Colonic mucosa (tissue), 4 donors: ENCODE results near the gene GNAI3. TPM values are rescaled to one million over a fixed set of nuclear protein-coding genes. Genes with fewer than 3 reads are reported as not detected.

ENCODE experiments used
- DNase-seq: peaks from one replicate; pipeline ENCODE4 v3.0.0-alpha.2; 2020
- H3K27ac ChIP-seq: fragments of 200-600 bp; one replicate; pipeline ENCODE4 v1.8.0; 2021
- H3K27me3 ChIP-seq: fragments of 200-600 bp; one replicate; pipeline ENCODE4 v1.8.0; 2021
- H3K36me3 ChIP-seq: fragments of 200-600 bp; one replicate; pipeline ENCODE4 v1.8.0; 2021
- H3K4me1 ChIP-seq: fragments of 200-600 bp; one replicate; pipeline ENCODE4 v1.8.0; 2021; ENCODE audit warnings: mild to moderate bottlenecking
- H3K4me3 ChIP-seq: fragments of 200-600 bp; one replicate; pipeline ENCODE4 v1.8.0; 2021
- H3K9ac ChIP-seq, 2 donors: one replicate each; pipeline ENCODE4 v1.7.0; 2013; ENCODE audit warnings: control low read depth in 2 of 2, low read depth in 2 of 2, low read length in 2 of 2
- H3K9me3 ChIP-seq: fragments of 200-600 bp; one replicate; pipeline ENCODE4 v1.8.0; 2021
- CTCF ChIP-seq: fragments of 200-600 bp; IDR thresholded peaks from one replicate; pipeline ENCODE4 v1.8.0; 2022; ENCODE audit warnings: antibody characterized with exemption, mild to moderate bottlenecking
- intact Hi-C: fragments of 100-400 bp; cut with DNase I; formaldehyde crosslinking; loops from one replicate; pipeline ENCODE4 v1.14.1; 2022
- total RNA-seq, 2 donors: library from RNA; stranded (reverse); fragmentation: NEBNext Ultra II Directional in 1 of 2; extraction: Animal tissue kit (Norgen Biotek cat#: 25700) in 1 of 2; gene quantifications; one replicate each; pipeline ENCODE4 v1.2.1, GENCODE V29; 2021
- donor health status: healthy.
- donor health status: DM: no; HTN: no; CAD: no.
- donor health status: DM: no; HTN: no; CAD: no.

The GNAI3 gene
- total RNA-seq, 2 donors from 2014 or later = 7.7 to 8.9 TPM

- Histone ChIP-seq H3K9me3 (no peaks in the 10 kb centered on the region), H3K36me3 (no peaks in the 10 kb centered on the region), H3K27ac (no peak overlapping the region), H3K4me3 (no peak overlapping the region), H3K27me3 (no peaks in the 10 kb centered on the region), H3K4me1 (peaks cover 3% of the 10 kb centered on the region), H3K9ac (no peak overlapping the region)
- no peak for DNase-seq
- no peak for TF ChIP-seq CTCF
- intact Hi-C loops = no loop called here
Measured at GRCh38 chr1:109613361-109614147, 65.1 kb downstream of the GNAI3 start.

- no peak for TF ChIP-seq CTCF
Measured at GRCh38 chr1:109615879-109616278, 67.5 kb downstream of the GNAI3 start.

GRCh38 chr1:109616391-109616790 is 68.0 kb downstream of the GNAI3 start:
- no peak overlapping the region for H3K27ac ChIP-seq
- TF ChIP-seq CTCF = no peak
- H3K4me3 ChIP-seq = no peak overlapping the region
- intact Hi-C loops = no loop called here
- no peak for DNase-seq
- H3K4me1 ChIP-seq = peaks cover 12% of the 10 kb centered on the region
- H3K36me3 ChIP-seq = no peaks in the 10 kb centered on the region
- H3K9ac ChIP-seq = no peak overlapping the region
- H3K9me3 ChIP-seq = no peaks in the 10 kb centered on the region
- no peaks in the 10 kb centered on the region for H3K27me3 ChIP-seq

More at GRCh38 chr1:109615879-109616278, 67.5 kb downstream of the GNAI3 start:
- Histone ChIP-seq H3K4me1 (peaks cover 10% of the 10 kb centered on the region), H3K36me3 (no peaks in the 10 kb centered on the region), H3K9me3 (no peaks in the 10 kb centered on the region), H3K27ac (no peak overlapping the region), H3K9ac (no peak overlapping the region), H3K27me3 (no peaks in the 10 kb centered on the region), H3K4me3 (no peak overlapping the region)
- DNase-seq = peak; percentile 23
- intact Hi-C loops = no loop called here

GRCh38 chr1:109617291-109617801 is 68.9 kb downstream of the GNAI3 start:
- Histone ChIP-seq H3K4me3 (no peak overlapping the region), H3K27me3 (no peaks in the 10 kb centered on the region), H3K9me3 (no peaks in the 10 kb centered on the region), H3K4me1 (peaks cover 15% of the 10 kb centered on the region), H3K9ac (no peak overlapping the region), H3K36me3 (no peaks in the 10 kb centered on the region), H3K27ac (peak overlapping the region; percentile 29)
- TF ChIP-seq CTCF = no peak
- intact Hi-C loops = no loop called here
- DNase-seq = no peak

- H3K4me3 ChIP-seq = peak overlapping the region; percentile 70
- H3K27me3 ChIP-seq = no peaks in the 10 kb centered on the region
- H3K9me3 ChIP-seq = no peaks in the 10 kb centered on the region
- peaks cover 15% of the 10 kb centered on the region for H3K4me1 ChIP-seq
- peak; percentile 65 for DNase-seq
- intact Hi-C loops = no loop called here
- H3K27ac ChIP-seq = peak overlapping the region; percentile 83
- no peaks in the 10 kb centered on the region for H3K36me3 ChIP-seq
- peak overlapping the region; percentile 74 to 90 for H3K9ac ChIP-seq
- no peak for TF ChIP-seq CTCF
Measured at GRCh38 chr1:109618661-109619575, 70.5 kb downstream of the GNAI3 start.
